HT1080 (cell line): ENCODE measurements around the gene WDR17. TPM values are rescaled to one million over a fixed set of nuclear protein-coding genes. Genes with fewer than 3 reads are reported as not detected.

Experiments used
- DNase-seq: peaks from one replicate; pipeline ENCODE4 v3.0.0-alpha.2; 2015; ENCODE audit warnings: low read depth
- total RNA-seq: library from RNA; depleted of rRNA; stranded (reverse); fragments of >200 nt; shearing (Covaris generic); gene quantifications from 2 replicates; pipeline ENCODE4 v1.2.3, GENCODE V29; 2014

The WDR17 gene
- total RNA-seq, 1 experiment from 2014 or later = 1.1 TPM

- no peak for DNase-seq
These were observed 24.5 kb downstream of the WDR17 start for GRCh38 chr4:176090115-176090514.

GRCh38 chr4:176099314-176099713 lies 33.7 kb downstream of the WDR17 start:
- no peak for DNase-seq

- no peak for DNase-seq
These were observed 36.9 kb downstream of the WDR17 start for GRCh38 chr4:176102414-176103063.

GRCh38 chr4:176107695-176108094 lies 42.1 kb downstream of the WDR17 start:
- no peak for DNase-seq

- DNase-seq = peak; percentile 10
These were observed 58.2 kb downstream of the WDR17 start for GRCh38 chr4:176123710-176124407.

- no peak for DNase-seq
These were observed 59.4 kb downstream of the WDR17 start for GRCh38 chr4:176125063-176125462.

- no peak for DNase-seq
These were observed 69.0 kb downstream of the WDR17 start for GRCh38 chr4:176134670-176135069.

GRCh38 chr4:176137631-176138030 lies 72.0 kb downstream of the WDR17 start:
- DNase-seq = peak; percentile 46

- DNase-seq = no peak
These were observed 73.9 kb downstream of the WDR17 start for GRCh38 chr4:176139518-176139917.

GRCh38 chr4:176142253-176142652 lies 76.6 kb downstream of the WDR17 start:
- DNase-seq = no peak

- DNase-seq = no peak
These were observed 84.2 kb downstream of the WDR17 start for GRCh38 chr4:176149680-176150355.

- peak; percentile 31 for DNase-seq
These were observed 84.7 kb downstream of the WDR17 start for GRCh38 chr4:176150356-176150682.

GRCh38 chr4:176150704-176151103 lies 85.1 kb downstream of the WDR17 start:
- no peak for DNase-seq

- no peak for DNase-seq
These were observed 87.5 kb downstream of the WDR17 start for GRCh38 chr4:176153124-176153523.

GRCh38 chr4:176156656-176157055 lies 91.0 kb downstream of the WDR17 start:
- peak; percentile 96 for DNase-seq

- DNase-seq = no peak
These were observed 97.4 kb downstream of the WDR17 start for GRCh38 chr4:176163041-176163440.

- peak; percentile 38 for DNase-seq
These were observed 119.4 kb downstream of the WDR17 start for GRCh38 chr4:176185051-176185450.

- DNase-seq = no peak
These were observed 120.4 kb downstream of the WDR17 start for GRCh38 chr4:176186067-176186466.

- DNase-seq = no peak
These were observed 121.2 kb downstream of the WDR17 start for GRCh38 chr4:176186671-176187395.

GRCh38 chr4:176187624-176188023 lies 122.0 kb downstream of the WDR17 start:
- DNase-seq = peak; percentile 32

- DNase-seq = no peak
These were observed 123.0 kb downstream of the WDR17 start for GRCh38 chr4:176188654-176189053.
